Endothelial cell of umbilical vein (primary cell): Measurements from ENCODE around the gene ADPRH. TPM values are rescaled to one million over a fixed set of nuclear protein-coding genes. Genes with fewer than 3 reads are reported as not detected.

Experiments used
- BruUV-seq: library from RNA; stranded (reverse); fragments of 400-500 nt; replicated peaks from 2 replicates; lab custom pipeline; 2021; lab: Mats Ljungman, UMichigan
- CTCF ChIA-PET: fragments of 300-600, 350-600 bp; sonication (Branson Sonifier 250); formaldehyde crosslinking; loops from one replicate; lab custom pipeline; 2021; ENCODE audit warnings: antibody characterized with exemption, inconsistent platforms; lab: Charles Lee
- POLR2A ChIA-PET: fragments of 300-600, 350-600 bp; sonication (Branson Sonifier 250); formaldehyde crosslinking; loops from one replicate; lab custom pipeline; 2021; ENCODE audit warnings: antibody characterized with exemption, inconsistent platforms; lab: Charles Lee
- DNase-seq: peaks from one replicate; pipeline ENCODE4 v3.0.0-alpha.2; 2011; ENCODE audit warnings: low read depth, low spot score
- FAIRE-seq: peaks from 2 replicates; lab custom pipeline; 2011; peaks lifted over from hg19 to GRCh38; lab: Jason Lieb, UNC
- H2AFZ ChIP-seq: 2 replicates; pipeline ENCODE4 v1.6.0; 2012; ENCODE audit warnings: low read depth, low read length, control low read depth, inconsistent platforms
- H3K27ac ChIP-seq: 2 replicates; pipeline ENCODE4 v1.5.1; 2011; ENCODE audit warnings: low read depth, mild to moderate bottlenecking, control low read depth, low read length, moderate library complexity; ENCODE audit not compliant: insufficient read depth
- H3K27me3 ChIP-seq, 2 experiments: 2 replicates each; pipeline versions ENCODE4 v1.6.0 to v1.6.1; 2011; ENCODE audit warnings: low read length in 2 of 2, mixed read lengths in 1 of 2; ENCODE audit not compliant: control insufficient read depth in 2 of 2, insufficient read depth in 2 of 2
- H3K36me3 ChIP-seq, 2 experiments: 2 replicates in 1 of 2; 3 replicates in 1 of 2; pipeline ENCODE4 v1.5.1; 2011; ENCODE audit warnings: low read length in 2 of 2, mild to moderate bottlenecking in 1 of 2, moderate library complexity in 1 of 2; ENCODE audit not compliant: control insufficient read depth in 2 of 2, insufficient read depth in 2 of 2; ENCODE audit errors: extremely low read depth in 1 of 2
- H3K4me1 ChIP-seq: 3 replicates; pipeline ENCODE4 v1.5.1; 2011; ENCODE audit warnings: mild to moderate bottlenecking, low read length; ENCODE audit not compliant: control insufficient read depth, insufficient read depth; ENCODE audit errors: extremely low read depth
- H3K4me2 ChIP-seq: 2 replicates; pipeline ENCODE4 v1.6.1; 2011; ENCODE audit warnings: low read length, control low read depth, mixed read lengths; ENCODE audit not compliant: insufficient read depth
- H3K4me3 ChIP-seq, 3 experiments: fragments of 200-600 bp in 1 of 3; sonication (generic), shearing (Covaris generic) in 1 of 3; replicated peaks in 1 of 3; 2 replicates each; pipeline ENCODE4 v1.5.1; 2011 to 2016; ENCODE audit warnings: control low read depth in 3 of 3, low read length in 3 of 3, mild to moderate bottlenecking in 2 of 3, inconsistent platforms in 1 of 3, low read depth in 1 of 3, moderate library complexity in 1 of 3; ENCODE audit not compliant: insufficient read depth in 1 of 3
- H3K79me2 ChIP-seq: 2 replicates; pipeline ENCODE4 v1.6.0; 2012; ENCODE audit warnings: low read length, inconsistent platforms; ENCODE audit not compliant: control insufficient read depth, insufficient read depth
- H3K9ac ChIP-seq: replicated peaks from 2 replicates; pipeline ENCODE3; 2011; ENCODE audit warnings: low read length, control low read depth; ENCODE audit not compliant: insufficient read depth; ENCODE audit errors: extremely low read depth
- H3K9me1 ChIP-seq: replicated peaks from 3 replicates; pipeline ENCODE4 v1.6.0; 2011; ENCODE audit warnings: mild to moderate bottlenecking, low read length; ENCODE audit not compliant: control insufficient read depth, insufficient read depth; ENCODE audit errors: extremely low read depth
- H3K9me3 ChIP-seq: replicated peaks from 2 replicates; pipeline ENCODE4 v1.5.1; 2012; ENCODE audit warnings: low read length, inconsistent platforms; ENCODE audit not compliant: control insufficient read depth, insufficient read depth
- H4K20me1 ChIP-seq: replicated peaks from 2 replicates; pipeline ENCODE3; 2011; ENCODE audit warnings: mild to moderate bottlenecking, low read length; ENCODE audit not compliant: control insufficient read depth, insufficient read depth; ENCODE audit errors: extremely low read depth
- EZH2 ChIP-seq: IDR thresholded peaks from 2 replicates; pipeline ENCODE4 v1.6.1; 2012; ENCODE audit warnings: borderline replicate concordance, low read depth, mild to moderate bottlenecking, moderate library complexity, low read length, inconsistent platforms; ENCODE audit not compliant: severe bottlenecking
- FOS ChIP-seq: IDR thresholded peaks from 2 replicates; pipeline ENCODE4 v1.6.1; 2011; ENCODE audit warnings: mild to moderate bottlenecking, low read length, moderate library complexity, borderline replicate concordance; ENCODE audit not compliant: insufficient read depth
- GATA2 ChIP-seq: IDR thresholded peaks from 2 replicates; pipeline ENCODE4 v1.7.0; 2011; ENCODE audit warnings: low read depth, mild to moderate bottlenecking, moderate library complexity, mixed read lengths, low read length; ENCODE audit not compliant: insufficient read length, insufficient read depth
- JUN ChIP-seq: IDR thresholded peaks from 2 replicates; pipeline ENCODE4 v1.6.1; 2011; ENCODE audit warnings: borderline replicate concordance, low read depth; ENCODE audit not compliant: insufficient read length, insufficient read depth
- MYC ChIP-seq: IDR thresholded peaks from one replicate; pipeline ENCODE4 v1.6.1; 2011; ENCODE audit warnings: mild to moderate bottlenecking, low read depth, low read length
- POLR2A ChIP-seq: IDR thresholded peaks from 2 replicates; pipeline ENCODE4 v1.6.1; 2012; ENCODE audit warnings: low read depth, mild to moderate bottlenecking, control low read depth, low read length
- POLR2AphosphoS5 ChIP-seq: IDR thresholded peaks from 2 replicates; pipeline ENCODE4 v1.6.1; 2012; ENCODE audit warnings: low read depth, mild to moderate bottlenecking, control low read depth, low read length, moderate library complexity; ENCODE audit not compliant: insufficient read depth
- dilution Hi-C: fragments of 300-500 bp; cut with MboI; formaldehyde crosslinking; loops from one replicate; pipeline ENCODE4 v1.15.0; 2019; ENCODE audit warnings: low sequenced_read_pairs; ENCODE audit not compliant: extremely low pct_ligation_motif_present
- intact Hi-C: fragments of 100-400 bp; cut with micrococcal nuclease; formaldehyde crosslinking; loops from one replicate; pipeline ENCODE4 v1.10.0; 2022
- polyA plus RNA-seq, 4 experiments: library from polyadenylated mRNA; depleted of rRNA in 3 of 4; stranded (reverse) in 3 of 4; unstranded in 1 of 4; fragments of >200 nt; gene quantifications; 2 replicates each; pipeline versions ENCODE4 v1.2.1 to v1.2.3, GENCODE V29; 2011 to 2012; ENCODE audit warnings: missing spikeins in 1 of 4
- total RNA-seq: library from RNA; stranded (reverse); gene quantifications from 2 replicates; pipeline ENCODE4 v1.2.3, GENCODE V29; 2021
- TF ChIP-seq, protein P1 (sequence below): IDR thresholded peaks from 2 replicates; pipeline ENCODE4 v1.6.1; 2011; ENCODE audit not compliant: insufficient read depth, insufficient read length
- TF ChIP-seq, protein P2 (sequence below), 2 donors: IDR thresholded peaks; 1 replicate in 1 of 2; 2 replicates in 1 of 2; pipeline ENCODE4 v1.5.1; 2011; ENCODE audit warnings: low read length in 2 of 2, mild to moderate bottlenecking in 2 of 2, moderate library complexity in 2 of 2, control low read depth in 1 of 2, inconsistent platforms in 1 of 2, low read depth in 1 of 2; ENCODE audit not compliant: insufficient read depth in 1 of 2; ENCODE audit errors: extremely low read depth in 1 of 2

The ADPRH gene
- total and polyA plus RNA-seq, 2 donors (not counting 3 experiments of a cell fraction or from before 2014, with no cell fraction given): 3.5 to 8.0 TPM

DNA sequence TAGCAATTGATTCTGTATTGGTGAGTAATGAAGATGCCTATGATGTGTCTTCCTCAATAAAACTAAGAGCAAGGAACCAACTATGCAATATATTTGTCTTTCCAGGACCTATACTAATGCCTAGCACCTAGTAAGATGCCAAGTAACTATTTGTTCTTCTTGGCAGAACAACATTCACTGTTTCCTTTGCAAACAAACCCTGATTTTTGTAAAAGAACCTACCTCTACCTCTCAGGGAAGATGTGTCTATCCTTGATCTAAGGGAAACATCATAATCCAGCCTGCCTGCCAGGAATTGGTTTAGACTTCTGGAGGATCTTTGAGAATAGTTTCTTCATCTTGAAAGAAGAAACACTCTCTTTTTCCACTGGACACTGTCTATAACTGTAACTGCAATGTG, 3.8 kb upstream of the ADPRH start:
- CTCF ChIA-PET: no interaction called here
- H3K27me3 ChIP-seq: no peaks in the 10 kb centered on the region
- H4K20me1 ChIP-seq: no peaks in the 10 kb centered on the region
- H3K9me1 ChIP-seq: no peaks in the 10 kb centered on the region
- no peak overlapping the region for H3K27ac ChIP-seq
- H3K79me2 ChIP-seq: no peaks in the 10 kb centered on the region
- FAIRE-seq (no peak), DNase-seq (no peak)
- no peaks in the 10 kb centered on the region for H3K9me3 ChIP-seq
- H3K9ac ChIP-seq: no peak overlapping the region
- no peak overlapping the region for H3K4me3 ChIP-seq
- peaks cover 9% of the 10 kb centered on the region for H3K4me1 ChIP-seq
- dilution Hi-C loops (no loop called here), intact Hi-C loops (no loop called here)
- POLR2A ChIA-PET: no interaction called here
- TF ChIP-seq JUN: no peak
- TF ChIP-seq, protein P1, sequence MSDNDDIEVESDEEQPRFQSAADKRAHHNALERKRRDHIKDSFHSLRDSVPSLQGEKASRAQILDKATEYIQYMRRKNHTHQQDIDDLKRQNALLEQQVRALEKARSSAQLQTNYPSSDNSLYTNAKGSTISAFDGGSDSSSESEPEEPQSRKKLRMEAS: no peak
- TF ChIP-seq EZH2: no peak
- no peak for TF ChIP-seq MYC
- TF ChIP-seq, protein P2, sequence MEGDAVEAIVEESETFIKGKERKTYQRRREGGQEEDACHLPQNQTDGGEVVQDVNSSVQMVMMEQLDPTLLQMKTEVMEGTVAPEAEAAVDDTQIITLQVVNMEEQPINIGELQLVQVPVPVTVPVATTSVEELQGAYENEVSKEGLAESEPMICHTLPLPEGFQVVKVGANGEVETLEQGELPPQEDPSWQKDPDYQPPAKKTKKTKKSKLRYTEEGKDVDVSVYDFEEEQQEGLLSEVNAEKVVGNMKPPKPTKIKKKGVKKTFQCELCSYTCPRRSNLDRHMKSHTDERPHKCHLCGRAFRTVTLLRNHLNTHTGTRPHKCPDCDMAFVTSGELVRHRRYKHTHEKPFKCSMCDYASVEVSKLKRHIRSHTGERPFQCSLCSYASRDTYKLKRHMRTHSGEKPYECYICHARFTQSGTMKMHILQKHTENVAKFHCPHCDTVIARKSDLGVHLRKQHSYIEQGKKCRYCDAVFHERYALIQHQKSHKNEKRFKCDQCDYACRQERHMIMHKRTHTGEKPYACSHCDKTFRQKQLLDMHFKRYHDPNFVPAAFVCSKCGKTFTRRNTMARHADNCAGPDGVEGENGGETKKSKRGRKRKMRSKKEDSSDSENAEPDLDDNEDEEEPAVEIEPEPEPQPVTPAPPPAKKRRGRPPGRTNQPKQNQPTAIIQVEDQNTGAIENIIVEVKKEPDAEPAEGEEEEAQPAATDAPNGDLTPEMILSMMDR (IDR thresholded peaks at IDR 0.05; ENCODE audit: extremely low read depth in 1 of 2, insufficient read depth in 1 of 2, low read depth in 1 of 2, low read length in 2 of 2): no peak
- TF ChIP-seq POLR2A: no peak
- TF ChIP-seq FOS: no peak
- TF ChIP-seq GATA2: no peak
- no peak for TF ChIP-seq POLR2AphosphoS5
- no peaks in the 10 kb centered on the region for H3K36me3 ChIP-seq
- BruUV-seq: no TSS peak
- H2AFZ ChIP-seq: no peak overlapping the region
- no peak overlapping the region for H3K4me2 ChIP-seq
